Hematopoietic multipotent progenitor cell treated with erythropoietin and hydrocortisone succinate and interleukin-3 and kit ligand, for 8 days (in vitro differentiated cells): ENCODE measurements around the gene C11orf16.
A peak's percentile ranks its signal among the peaks of the same experiment; 100 is the strongest.
"Not testable (repeated sequence)": the region's sequence is repeated elsewhere in the genome, so short reads cannot be mapped to it uniquely, and the experiment has no call there.

Experiments
- DNase-seq: peaks from one replicate; pipeline ENCODE4 v3.0.0-alpha.2; 2015

C11orf16 gene

GRCh38 chr11:8935789-8936188, 3.0 kb upstream of the C11orf16 start:
- DNase-seq: not testable (repeated sequence)

GRCh38 chr11:8934742-8935488, 2.2 kb upstream of the C11orf16 start:
- DNase-seq: no peak

- no peak for DNase-seq
Measured at GRCh38 chr11:8933931-8934330, 1.2 kb upstream of the C11orf16 start.

GRCh38 chr11:8930456-8931175, 2.1 kb downstream of the C11orf16 start:
- DNase-seq: no peak

- no peak for DNase-seq
Measured at GRCh38 chr11:8928981-8929615, 3.6 kb downstream of the C11orf16 start.

- DNase-seq: no peak
Measured at GRCh38 chr11:8928205-8928604, 4.5 kb downstream of the C11orf16 start.

- DNase-seq: no peak
Measured at GRCh38 chr11:8927233-8927632, 5.5 kb downstream of the C11orf16 start.

GRCh38 chr11:8926236-8926635, 6.5 kb downstream of the C11orf16 start:
- DNase-seq: no peak

- no peak for DNase-seq
Measured at GRCh38 chr11:8925711-8926110, 7.0 kb downstream of the C11orf16 start.

- no peak for DNase-seq
Measured at GRCh38 chr11:8922691-8923090, 10.1 kb downstream of the C11orf16 start.

- no peak for DNase-seq
Measured at GRCh38 chr11:8917157-8917825, 15.5 kb downstream of the C11orf16 start.

- DNase-seq: no peak
Measured at GRCh38 chr11:8914661-8915018, 18.1 kb downstream of the C11orf16 start.

GRCh38 chr11:8913961-8914660, 18.6 kb downstream of the C11orf16 start:
- peak; percentile 77 for DNase-seq

GRCh38 chr11:8911029-8911823, 21.5 kb downstream of the C11orf16 start, which contains the start of gene AKIP1:
TSS of gene AKIP1 (plus strand) at chr11:8911189. CDS start at chr11:8911450, 261 bp downstream.
- peak; percentile 96 for DNase-seq

- DNase-seq: no peak
Measured at GRCh38 chr11:8910649-8911026, 22.1 kb downstream of the C11orf16 start.

- no peak for DNase-seq
Measured at GRCh38 chr11:8908099-8908498, 24.6 kb downstream of the C11orf16 start.

GRCh38 chr11:8907116-8907515, 25.6 kb downstream of the C11orf16 start:
- no peak for DNase-seq

- no peak for DNase-seq
Measured at GRCh38 chr11:8905528-8906165, 27.1 kb downstream of the C11orf16 start.

GRCh38 chr11:8899119-8899753, 33.5 kb downstream of the C11orf16 start:
- no peak for DNase-seq

- not testable (repeated sequence) for DNase-seq
Measured at GRCh38 chr11:8891185-8891584, 41.6 kb downstream of the C11orf16 start.

- DNase-seq: no peak
Measured at GRCh38 chr11:8886322-8886721, 46.4 kb downstream of the C11orf16 start.
